ENCODE results near the gene AGPAT3. TPM values are rescaled to one million over a fixed set of nuclear protein-coding genes. Genes with fewer than 3 reads are reported as not detected.
A peak's percentile ranks its signal among the peaks of the same experiment; 100 is the strongest.

Gene AGPAT3
- total RNA-seq, 1 donor from 2014 or later = 7.8 TPM

DNA sequence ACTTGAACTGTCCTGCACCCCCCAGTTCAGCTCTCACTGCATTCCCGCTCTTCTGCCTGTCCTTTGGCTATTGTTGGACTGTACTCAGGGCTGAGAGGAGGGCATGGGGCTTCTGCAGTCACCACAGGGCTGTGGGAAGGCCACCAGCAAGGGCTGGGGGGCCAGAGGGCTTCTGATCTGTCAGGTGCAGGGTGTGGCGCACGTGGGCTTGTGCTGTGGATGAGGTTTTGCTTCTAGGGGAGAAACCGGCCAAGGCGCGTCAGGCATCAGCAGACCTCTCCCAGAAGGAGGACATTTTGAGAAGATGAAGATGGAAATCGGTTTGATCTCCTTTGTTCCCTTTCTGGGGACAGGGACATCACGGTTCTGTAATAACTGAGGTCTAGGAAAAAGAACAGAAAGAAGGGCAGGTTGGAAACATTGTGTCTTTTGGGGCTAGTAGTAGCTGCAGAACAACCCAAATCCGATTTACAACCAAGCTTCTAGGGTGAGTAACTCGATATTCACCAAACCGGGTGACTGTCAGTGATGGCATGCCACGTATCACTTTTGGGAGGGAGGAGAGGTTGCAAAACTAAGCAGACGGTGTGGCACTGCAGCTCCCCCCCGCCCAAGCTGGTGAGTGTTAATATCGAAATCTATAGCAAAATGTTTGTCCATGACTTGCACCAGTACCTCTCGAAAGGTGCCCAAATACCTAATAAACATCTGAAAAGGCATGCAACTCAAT is 40.9 kb downstream of the AGPAT3 start:
- DNase-seq (ENCODE audit: low spot score) = no peak
- no peak overlapping the region for H2AFZ ChIP-seq (replicated peaks)

DNA sequence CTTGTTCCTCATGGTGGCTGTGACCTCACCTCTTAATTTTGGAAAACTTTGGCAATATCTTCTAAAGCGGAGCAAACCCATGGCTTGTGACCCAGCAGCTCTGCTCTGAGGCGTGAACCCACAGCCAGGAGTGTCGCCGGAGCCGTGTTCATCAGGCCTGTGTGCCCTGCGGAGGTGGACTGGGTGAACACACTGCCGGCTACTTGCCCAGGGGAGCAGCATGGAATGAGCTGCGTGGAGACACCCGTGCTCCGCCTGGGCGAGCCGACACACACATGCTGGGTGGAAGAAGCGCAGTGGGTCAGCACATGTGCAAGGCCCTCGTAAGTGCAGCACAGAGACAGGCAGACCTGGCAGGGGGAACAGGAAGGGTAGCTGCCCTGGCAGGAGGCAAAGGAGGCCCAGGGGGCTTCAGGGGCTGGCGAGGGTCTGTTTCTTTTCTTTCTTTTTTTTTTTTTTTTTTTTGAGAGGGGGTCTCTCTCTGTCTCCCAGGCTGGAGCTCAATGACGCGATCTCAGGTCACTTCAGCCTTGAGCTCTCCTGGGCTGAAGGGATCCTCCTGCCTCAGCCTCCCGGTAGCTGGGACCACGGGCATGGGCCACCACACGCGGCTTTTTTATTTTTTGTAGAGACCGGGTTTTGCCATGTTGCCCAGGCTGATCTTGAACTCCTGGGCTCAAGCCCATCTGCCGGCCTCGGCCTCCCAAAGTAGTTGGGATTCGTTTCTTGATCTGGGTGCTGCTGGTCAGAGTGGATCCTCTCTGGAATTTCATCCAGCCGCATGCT is 41.8 kb downstream of the AGPAT3 start:
- Histone ChIP-seq H2AFZ (replicated peaks) (no peak overlapping the region), H3K9ac (no peak overlapping the region), H3K36me3 (no peaks in the 10 kb centered on the region), H4K20me1 (ENCODE audit: low read depth) (no peaks in the 10 kb centered on the region), H3K9me3 (ENCODE audit: low read depth) (no peaks in the 10 kb centered on the region), H3F3A (ENCODE audit: low read depth) (no peaks in the 10 kb centered on the region), H3K4me3 (no peak overlapping the region), H3K4me1 (no peaks in the 10 kb centered on the region), H3K4me2 (no peak overlapping the region), H3K27ac (no peak overlapping the region), H3K27me3 (no peaks in the 10 kb centered on the region), H3K79me2 (ENCODE audit: low read depth) (no peaks in the 10 kb centered on the region)
- no peak overlapping the region for H3K4me3 Mint-ChIP-seq
- TF ChIP-seq EZH2 (IDR thresholded peaks at IDR 0.05) (no peak), EZH2phosphoT487 (IDR thresholded peaks at IDR 0.05) (no peak)
- TF ChIP-seq, protein P1, sequence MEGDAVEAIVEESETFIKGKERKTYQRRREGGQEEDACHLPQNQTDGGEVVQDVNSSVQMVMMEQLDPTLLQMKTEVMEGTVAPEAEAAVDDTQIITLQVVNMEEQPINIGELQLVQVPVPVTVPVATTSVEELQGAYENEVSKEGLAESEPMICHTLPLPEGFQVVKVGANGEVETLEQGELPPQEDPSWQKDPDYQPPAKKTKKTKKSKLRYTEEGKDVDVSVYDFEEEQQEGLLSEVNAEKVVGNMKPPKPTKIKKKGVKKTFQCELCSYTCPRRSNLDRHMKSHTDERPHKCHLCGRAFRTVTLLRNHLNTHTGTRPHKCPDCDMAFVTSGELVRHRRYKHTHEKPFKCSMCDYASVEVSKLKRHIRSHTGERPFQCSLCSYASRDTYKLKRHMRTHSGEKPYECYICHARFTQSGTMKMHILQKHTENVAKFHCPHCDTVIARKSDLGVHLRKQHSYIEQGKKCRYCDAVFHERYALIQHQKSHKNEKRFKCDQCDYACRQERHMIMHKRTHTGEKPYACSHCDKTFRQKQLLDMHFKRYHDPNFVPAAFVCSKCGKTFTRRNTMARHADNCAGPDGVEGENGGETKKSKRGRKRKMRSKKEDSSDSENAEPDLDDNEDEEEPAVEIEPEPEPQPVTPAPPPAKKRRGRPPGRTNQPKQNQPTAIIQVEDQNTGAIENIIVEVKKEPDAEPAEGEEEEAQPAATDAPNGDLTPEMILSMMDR (IDR thresholded peaks at IDR 0.05) = no peak
- no peak for DNase-seq (ENCODE audit: low spot score)
- peaks cover 48% of the 10 kb centered on the region for H3K4me1 Mint-ChIP-seq
- H3K27ac Mint-ChIP-seq = no peak overlapping the region
- H3K36me3 Mint-ChIP-seq = peaks cover 6% of the 10 kb centered on the region
- no peaks in the 10 kb centered on the region for H3K9me3 Mint-ChIP-seq
- peaks cover 7% of the 10 kb centered on the region for H3K27me3 Mint-ChIP-seq (ENCODE audit: insufficient read depth, low read depth)

More for the DNA sequence above, 40.9 kb downstream of the AGPAT3 start:
- H3K79me2 ChIP-seq (ENCODE audit: low read depth) = no peaks in the 10 kb centered on the region
- no peaks in the 10 kb centered on the region for H4K20me1 ChIP-seq (ENCODE audit: low read depth)
- H3K9me3 ChIP-seq (ENCODE audit: low read depth) = no peaks in the 10 kb centered on the region
- H3K4me3 ChIP-seq = no peak overlapping the region
- no peak overlapping the region for H3K27ac ChIP-seq
- no peak overlapping the region for H3K27ac Mint-ChIP-seq
- no peaks in the 10 kb centered on the region for H3K9me3 Mint-ChIP-seq
- peaks cover 6% of the 10 kb centered on the region for H3K36me3 Mint-ChIP-seq
- no peak for TF ChIP-seq EZH2phosphoT487 (IDR thresholded peaks at IDR 0.05)
- no peak for TF ChIP-seq EZH2 (IDR thresholded peaks at IDR 0.05)
- TF ChIP-seq, protein P1 (IDR thresholded peaks at IDR 0.05) = no peak
- no peaks in the 10 kb centered on the region for H3F3A ChIP-seq (ENCODE audit: low read depth)
- no peaks in the 10 kb centered on the region for H3K4me1 ChIP-seq
- H3K36me3 ChIP-seq = no peaks in the 10 kb centered on the region
- H3K27me3 ChIP-seq = no peaks in the 10 kb centered on the region
- H3K4me3 Mint-ChIP-seq = no peak overlapping the region
- H3K4me1 Mint-ChIP-seq = peaks cover 40% of the 10 kb centered on the region
- H3K27me3 Mint-ChIP-seq (ENCODE audit: insufficient read depth, low read depth) = peaks cover 7% of the 10 kb centered on the region
- H3K9ac ChIP-seq = no peak overlapping the region
- H3K4me2 ChIP-seq = no peak overlapping the region

DNA sequence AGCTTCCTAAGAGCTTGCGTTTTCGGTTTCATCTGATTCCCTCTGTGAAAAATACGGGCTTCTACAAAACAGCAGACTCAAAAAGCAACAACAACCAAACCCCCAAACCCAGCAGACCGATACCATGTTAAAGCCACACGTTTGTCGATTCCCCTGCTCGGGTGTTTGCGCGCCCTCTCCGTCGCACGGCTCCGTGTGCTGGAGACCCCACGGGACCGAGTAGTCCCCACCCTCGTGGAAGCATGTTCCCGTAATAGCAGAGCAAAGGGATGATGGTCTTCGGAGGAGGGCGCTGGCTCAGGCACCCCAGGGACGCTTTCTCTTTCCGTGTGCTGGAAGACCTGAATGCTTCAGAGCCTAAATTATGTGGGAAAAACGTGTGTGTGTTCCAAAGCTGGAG is 42.7 kb downstream of the AGPAT3 start:
- no peak overlapping the region for H3K27ac ChIP-seq
- H3K27ac Mint-ChIP-seq = peak overlapping the region; percentile 92
- H3K4me1 Mint-ChIP-seq = peaks cover 58% of the 10 kb centered on the region
- peaks cover 8% of the 10 kb centered on the region for H3K27me3 Mint-ChIP-seq (ENCODE audit: insufficient read depth, low read depth)
- no peaks in the 10 kb centered on the region for H3K36me3 ChIP-seq
- DNase-seq (ENCODE audit: low spot score) = no peak
- H3K4me1 ChIP-seq = no peaks in the 10 kb centered on the region
- peaks cover 12% of the 10 kb centered on the region for H3K36me3 Mint-ChIP-seq
- TF ChIP-seq EZH2 (IDR thresholded peaks at IDR 0.05) = no peak
- TF ChIP-seq, protein P1 (IDR thresholded peaks at IDR 0.05) = no peak
- no peak for TF ChIP-seq EZH2phosphoT487 (IDR thresholded peaks at IDR 0.05)
- H3K9me3 Mint-ChIP-seq = peaks cover 2% of the 10 kb centered on the region
- no peaks in the 10 kb centered on the region for H3K79me2 ChIP-seq (ENCODE audit: low read depth)
- H3K9me3 ChIP-seq (ENCODE audit: low read depth) = no peaks in the 10 kb centered on the region
- no peaks in the 10 kb centered on the region for H3K27me3 ChIP-seq
- no peak overlapping the region for H3K4me2 ChIP-seq
- H3K4me3 Mint-ChIP-seq = peak overlapping the region; percentile 19
- H4K20me1 ChIP-seq (ENCODE audit: low read depth) = no peaks in the 10 kb centered on the region
- H2AFZ ChIP-seq (replicated peaks) = no peak overlapping the region
- no peak overlapping the region for H3K9ac ChIP-seq
- H3F3A ChIP-seq (ENCODE audit: low read depth) = no peaks in the 10 kb centered on the region
- H3K4me3 ChIP-seq = no peak overlapping the region
